Measurements from ENCODE around the gene KIRREL3.

Gene KIRREL3

DNA sequence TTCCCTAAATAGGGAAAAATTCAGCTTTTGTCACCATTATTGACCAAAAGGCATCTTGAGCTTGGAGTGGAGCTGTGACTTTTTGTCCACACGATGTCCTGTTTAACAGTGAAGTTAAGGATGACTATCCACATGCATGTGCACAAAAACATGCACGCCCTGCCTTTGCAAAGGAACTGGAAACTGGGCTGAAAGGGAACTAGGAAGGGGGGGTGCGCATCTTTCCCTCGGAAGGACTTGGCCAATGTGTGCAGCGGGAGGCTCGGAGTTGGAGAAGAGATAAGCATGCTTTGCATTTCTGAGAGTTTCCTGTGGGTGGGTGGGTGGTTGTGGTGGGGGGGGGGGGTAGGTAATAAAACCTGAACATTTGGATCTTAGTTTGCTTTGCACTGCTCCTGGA lies 411 bp upstream of the KIRREL3 start:
- Histone ChIP-seq H3K27me3 (peaks cover 97% of the 10 kb centered on the region), H3K9me3 (no peaks in the 10 kb centered on the region), H3K36me3 (no peaks in the 10 kb centered on the region), H3K4me3 (ENCODE audit: low read depth in 1 of 2, low read length in 1 of 2) (no peak overlapping the region), H3K27ac (no peak overlapping the region), H3K4me1 (ENCODE audit: control insufficient read depth in 1 of 2, insufficient read depth in 1 of 2, low read depth in 1 of 2, low read length in 1 of 2) (no peaks in the 10 kb centered on the region)
- TF ChIP-seq, protein P1, sequence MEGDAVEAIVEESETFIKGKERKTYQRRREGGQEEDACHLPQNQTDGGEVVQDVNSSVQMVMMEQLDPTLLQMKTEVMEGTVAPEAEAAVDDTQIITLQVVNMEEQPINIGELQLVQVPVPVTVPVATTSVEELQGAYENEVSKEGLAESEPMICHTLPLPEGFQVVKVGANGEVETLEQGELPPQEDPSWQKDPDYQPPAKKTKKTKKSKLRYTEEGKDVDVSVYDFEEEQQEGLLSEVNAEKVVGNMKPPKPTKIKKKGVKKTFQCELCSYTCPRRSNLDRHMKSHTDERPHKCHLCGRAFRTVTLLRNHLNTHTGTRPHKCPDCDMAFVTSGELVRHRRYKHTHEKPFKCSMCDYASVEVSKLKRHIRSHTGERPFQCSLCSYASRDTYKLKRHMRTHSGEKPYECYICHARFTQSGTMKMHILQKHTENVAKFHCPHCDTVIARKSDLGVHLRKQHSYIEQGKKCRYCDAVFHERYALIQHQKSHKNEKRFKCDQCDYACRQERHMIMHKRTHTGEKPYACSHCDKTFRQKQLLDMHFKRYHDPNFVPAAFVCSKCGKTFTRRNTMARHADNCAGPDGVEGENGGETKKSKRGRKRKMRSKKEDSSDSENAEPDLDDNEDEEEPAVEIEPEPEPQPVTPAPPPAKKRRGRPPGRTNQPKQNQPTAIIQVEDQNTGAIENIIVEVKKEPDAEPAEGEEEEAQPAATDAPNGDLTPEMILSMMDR (IDR thresholded peaks at IDR 0.05): no peak

DNA sequence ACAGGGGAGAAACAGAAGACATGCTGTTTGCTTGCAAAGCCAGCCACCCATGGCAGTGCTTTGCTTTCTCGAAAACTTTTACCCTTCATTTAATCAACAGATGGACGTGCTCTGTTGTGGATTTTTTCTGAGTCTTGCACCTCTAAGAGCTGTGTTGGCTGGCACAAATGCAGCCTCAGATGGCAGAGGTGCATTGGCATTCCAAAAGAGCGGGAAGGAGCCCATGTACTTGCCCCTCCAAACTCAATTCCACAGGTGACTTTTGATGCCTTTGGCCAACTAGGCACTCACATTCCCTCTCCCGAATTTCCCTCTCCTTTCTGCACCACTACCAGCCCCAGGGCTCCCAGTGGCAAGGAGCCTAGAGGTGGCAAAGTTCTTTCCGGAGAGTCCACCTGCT lies 1.2 kb downstream of the KIRREL3 start:
- Histone ChIP-seq H3K27ac (no peak overlapping the region), H3K4me3 (ENCODE audit: low read depth in 1 of 2, low read length in 1 of 2) (no peak overlapping the region), H3K36me3 (no peaks in the 10 kb centered on the region), H3K27me3 (peaks cover 87% of the 10 kb centered on the region), H3K4me1 (ENCODE audit: control insufficient read depth in 1 of 2, insufficient read depth in 1 of 2, low read depth in 1 of 2, low read length in 1 of 2) (no peaks in the 10 kb centered on the region), H3K9me3 (no peaks in the 10 kb centered on the region)
- TF ChIP-seq, protein P1 (IDR thresholded peaks at IDR 0.05): no peak

DNA sequence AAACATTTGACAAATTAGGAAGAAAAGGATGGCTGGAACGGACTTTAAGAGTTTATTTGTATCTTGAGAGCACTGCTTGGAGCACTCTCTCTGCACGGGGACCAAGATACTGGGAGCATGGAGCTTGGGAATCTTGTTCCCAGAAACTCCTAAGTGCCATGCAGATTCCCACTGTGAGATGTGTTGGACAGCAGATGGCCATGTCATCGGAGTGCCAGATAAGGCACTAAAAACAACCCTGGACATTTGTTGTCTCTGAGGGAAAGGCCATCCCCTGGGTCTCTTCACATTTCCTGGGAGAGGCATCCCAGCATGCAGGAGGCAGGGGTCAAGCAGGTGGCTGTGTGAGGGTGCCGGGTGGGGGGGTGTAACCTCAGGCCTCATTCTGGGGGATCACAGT lies 2.9 kb downstream of the KIRREL3 start:
- H3K27ac ChIP-seq: no peak overlapping the region
- no peaks in the 10 kb centered on the region for H3K9me3 ChIP-seq
- no peak overlapping the region for H3K4me3 ChIP-seq (ENCODE audit: low read depth in 1 of 2, low read length in 1 of 2)
- peaks cover 83% of the 10 kb centered on the region for H3K27me3 ChIP-seq
- TF ChIP-seq, protein P1 (IDR thresholded peaks at IDR 0.05): no peak
- H3K4me1 ChIP-seq (ENCODE audit: control insufficient read depth in 1 of 2, insufficient read depth in 1 of 2, low read depth in 1 of 2, low read length in 1 of 2): no peaks in the 10 kb centered on the region
- no peaks in the 10 kb centered on the region for H3K36me3 ChIP-seq

DNA sequence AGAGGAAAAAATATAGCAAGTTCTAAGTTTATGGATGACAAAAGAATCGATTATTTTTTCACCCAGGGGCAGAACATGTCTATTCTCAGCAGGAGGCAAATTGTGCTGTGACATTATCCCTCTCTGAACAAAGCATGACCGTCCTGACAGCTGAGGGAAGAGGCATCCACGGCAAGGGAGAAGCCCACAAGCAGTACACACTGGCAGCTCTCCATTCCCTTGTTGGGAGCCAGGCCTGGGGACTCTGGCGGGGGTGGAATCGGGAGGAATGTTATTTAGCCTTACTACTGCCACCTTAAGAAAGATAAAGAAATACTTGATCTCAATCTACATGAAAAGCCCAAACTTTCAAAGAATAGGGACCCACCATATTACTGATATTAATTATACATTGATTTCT lies 3.4 kb downstream of the KIRREL3 start:
- TF ChIP-seq, protein P1 (IDR thresholded peaks at IDR 0.05): no peak
- Histone ChIP-seq H3K4me3 (ENCODE audit: low read depth in 1 of 2, low read length in 1 of 2) (no peak overlapping the region), H3K27me3 (peaks cover 83% of the 10 kb centered on the region), H3K27ac (no peak overlapping the region), H3K36me3 (no peaks in the 10 kb centered on the region), H3K9me3 (no peaks in the 10 kb centered on the region), H3K4me1 (ENCODE audit: control insufficient read depth in 1 of 2, insufficient read depth in 1 of 2, low read depth in 1 of 2, low read length in 1 of 2) (no peaks in the 10 kb centered on the region)

DNA sequence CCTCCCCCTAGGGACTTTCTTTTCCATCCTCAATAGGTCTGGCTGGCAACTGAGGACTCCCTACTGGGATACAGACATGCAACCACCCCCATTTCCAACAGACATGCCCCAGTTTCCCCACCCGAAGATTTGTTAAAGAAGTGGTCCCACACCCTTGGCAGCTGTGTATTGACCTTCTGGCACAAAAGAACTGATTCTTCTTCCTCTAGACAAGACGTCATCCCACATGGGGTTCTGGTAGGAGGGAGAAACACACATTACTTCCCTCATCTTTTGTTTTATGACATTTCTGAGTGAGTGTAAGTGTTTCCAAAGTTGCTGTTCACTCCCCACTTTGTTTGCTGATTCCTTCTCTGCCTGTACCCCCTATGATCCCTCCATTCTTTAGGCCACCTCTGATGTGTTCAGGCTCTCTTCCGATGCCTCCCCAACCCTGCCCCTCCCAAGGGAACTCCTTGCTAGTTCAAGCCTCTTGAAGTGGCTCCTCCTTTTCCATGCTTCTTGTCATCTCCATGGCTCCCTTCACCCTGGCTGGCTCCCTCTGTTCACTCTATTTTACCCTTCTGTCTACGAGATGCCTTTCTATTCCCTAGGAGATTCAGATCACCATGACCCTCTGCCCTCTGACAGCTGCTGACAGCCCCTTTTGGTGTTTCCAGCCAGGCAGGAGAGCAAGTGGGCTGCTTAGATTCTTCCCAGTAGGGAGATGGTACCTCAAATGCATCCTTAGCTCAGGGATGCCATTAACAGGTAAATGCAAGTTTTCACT lies 4.3 kb downstream of the KIRREL3 start:
- Histone ChIP-seq H3K9me3 (no peaks in the 10 kb centered on the region), H3K4me1 (ENCODE audit: control insufficient read depth in 1 of 2, insufficient read depth in 1 of 2, low read depth in 1 of 2, low read length in 1 of 2) (no peaks in the 10 kb centered on the region), H3K27ac (no peak overlapping the region), H3K4me3 (ENCODE audit: low read depth in 1 of 2, low read length in 1 of 2) (no peak overlapping the region), H3K27me3 (peaks cover 83% of the 10 kb centered on the region), H3K36me3 (no peaks in the 10 kb centered on the region)
- TF ChIP-seq, protein P1 (IDR thresholded peaks at IDR 0.05): no peak

Data from neutrophil (primary cell).